ENCODE data around the gene ANKMY1.

DNA sequence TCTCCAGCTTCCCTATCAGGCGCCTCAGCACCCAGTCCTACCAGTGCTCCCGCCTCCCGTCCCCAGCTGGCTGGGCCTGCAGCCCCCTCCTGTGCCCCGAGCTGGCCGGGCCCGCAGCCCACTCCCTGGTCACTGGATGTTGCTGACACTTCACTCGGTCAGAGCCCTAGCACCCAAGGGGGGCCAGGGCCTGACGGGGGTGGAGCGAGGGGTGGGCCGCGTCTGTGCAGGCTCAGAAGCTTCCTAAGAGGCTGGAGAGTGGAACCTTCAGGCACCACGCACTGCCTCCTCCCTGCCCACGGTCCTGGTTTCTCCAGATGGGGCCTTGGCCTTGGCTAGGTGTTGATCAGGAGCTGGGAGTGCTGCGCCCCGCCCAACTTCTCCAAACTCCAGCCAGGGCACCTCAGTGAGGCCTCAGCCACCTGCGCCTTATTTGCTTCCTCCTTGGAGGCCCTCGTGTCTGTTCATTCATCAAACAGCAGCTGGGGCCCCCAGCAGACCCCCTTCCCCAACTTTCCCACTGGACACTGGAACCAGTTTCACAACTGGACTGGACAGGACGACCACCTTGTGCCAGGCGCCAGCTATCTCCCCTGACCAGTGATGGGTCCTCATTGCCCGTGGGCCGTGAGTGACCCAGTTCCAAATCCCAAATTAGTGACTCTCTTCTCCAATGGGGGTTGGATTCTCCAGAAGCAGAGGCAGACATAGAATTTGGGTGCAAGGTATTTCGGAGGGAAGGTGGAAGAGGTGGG is 45.5 kb upstream of the ANKMY1 start:
- TF ChIP-seq, protein P1, sequence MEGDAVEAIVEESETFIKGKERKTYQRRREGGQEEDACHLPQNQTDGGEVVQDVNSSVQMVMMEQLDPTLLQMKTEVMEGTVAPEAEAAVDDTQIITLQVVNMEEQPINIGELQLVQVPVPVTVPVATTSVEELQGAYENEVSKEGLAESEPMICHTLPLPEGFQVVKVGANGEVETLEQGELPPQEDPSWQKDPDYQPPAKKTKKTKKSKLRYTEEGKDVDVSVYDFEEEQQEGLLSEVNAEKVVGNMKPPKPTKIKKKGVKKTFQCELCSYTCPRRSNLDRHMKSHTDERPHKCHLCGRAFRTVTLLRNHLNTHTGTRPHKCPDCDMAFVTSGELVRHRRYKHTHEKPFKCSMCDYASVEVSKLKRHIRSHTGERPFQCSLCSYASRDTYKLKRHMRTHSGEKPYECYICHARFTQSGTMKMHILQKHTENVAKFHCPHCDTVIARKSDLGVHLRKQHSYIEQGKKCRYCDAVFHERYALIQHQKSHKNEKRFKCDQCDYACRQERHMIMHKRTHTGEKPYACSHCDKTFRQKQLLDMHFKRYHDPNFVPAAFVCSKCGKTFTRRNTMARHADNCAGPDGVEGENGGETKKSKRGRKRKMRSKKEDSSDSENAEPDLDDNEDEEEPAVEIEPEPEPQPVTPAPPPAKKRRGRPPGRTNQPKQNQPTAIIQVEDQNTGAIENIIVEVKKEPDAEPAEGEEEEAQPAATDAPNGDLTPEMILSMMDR (IDR thresholded peaks at IDR 0.05): no peak
- TF ChIP-seq POLR2AphosphoS5 (IDR thresholded peaks at IDR 0.05): no peak
